Measurements from ENCODE around the gene JAKMIP1. TPM values are rescaled to one million over a fixed set of nuclear protein-coding genes. Genes with fewer than 3 reads are reported as not detected.

Gene JAKMIP1
- total and polyA plus RNA-seq, 4 donors: 0.08 to 0.50 (median 0.22) TPM

DNA sequence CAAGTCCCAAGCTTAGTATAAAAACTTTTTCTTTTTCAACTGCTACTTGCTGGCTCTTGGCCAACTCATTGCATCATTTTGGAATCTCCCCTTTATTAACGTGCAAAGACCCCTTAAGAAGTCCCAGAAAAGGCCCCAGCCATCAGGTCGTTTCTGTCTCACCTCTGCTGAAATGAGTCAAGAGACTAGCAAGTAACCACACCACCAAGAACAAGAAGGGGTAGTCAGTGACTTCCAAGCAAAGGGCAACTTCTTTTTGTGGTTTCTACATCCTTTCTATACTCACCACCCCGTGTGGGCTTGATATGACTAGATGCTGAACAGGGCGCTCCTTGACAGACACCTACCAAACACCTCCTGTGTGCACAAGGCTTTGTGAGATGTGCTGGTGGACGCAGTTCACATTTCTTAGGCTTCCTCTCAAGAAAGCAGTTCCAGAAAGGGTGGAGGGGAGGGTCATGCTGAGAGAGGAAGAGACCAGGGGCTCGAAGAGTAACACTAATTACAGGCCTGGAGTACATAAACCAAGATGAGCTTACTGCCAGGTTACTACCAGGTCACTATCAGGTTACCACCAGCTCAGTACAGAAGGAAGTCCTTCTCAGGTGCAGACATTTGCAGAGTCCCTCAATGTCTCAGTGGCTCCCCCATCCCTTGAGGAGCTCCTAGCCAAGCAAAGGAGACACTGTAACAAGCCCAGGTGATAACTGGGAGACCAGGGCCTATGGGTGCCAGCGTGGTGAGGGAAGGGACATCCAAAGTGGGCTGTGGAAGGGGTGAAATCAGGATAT, 19.3 kb downstream of the JAKMIP1 start:
- ATAC-seq (ENCODE audit: low FRiP score): no peak
- H3K27ac ChIP-seq (ENCODE audit: low read depth in 1 of 2, low read length in 2 of 2): no peak overlapping the region
- H3K36me3 ChIP-seq (ENCODE audit: control insufficient read depth in 1 of 2, insufficient read depth in 2 of 2, low read length in 1 of 2): no peaks in the 10 kb centered on the region
- H3K4me3 ChIP-seq (ENCODE audit: low read length in 2 of 2): no peak overlapping the region
- peaks cover 2% of the 10 kb centered on the region for H3K9me3 ChIP-seq (ENCODE audit: control insufficient read depth, low read length)
- peak in 1 of 2 donors; percentile 22 for DNase-seq
- no peaks in the 10 kb centered on the region for H3K4me1 ChIP-seq (ENCODE audit: control insufficient read depth in 1 of 2, insufficient read depth in 2 of 2, low read length in 2 of 2)
- no peaks in the 10 kb centered on the region for H3K27me3 ChIP-seq (ENCODE audit: control insufficient read depth in 1 of 2, insufficient read depth in 2 of 2, low read length in 1 of 2)
- intact Hi-C loops (cut with DNase I): no loop called here
- 61 to 63% methylated on average over 7 of the region's 7 CpGs for WGBS, 2 donors

DNA sequence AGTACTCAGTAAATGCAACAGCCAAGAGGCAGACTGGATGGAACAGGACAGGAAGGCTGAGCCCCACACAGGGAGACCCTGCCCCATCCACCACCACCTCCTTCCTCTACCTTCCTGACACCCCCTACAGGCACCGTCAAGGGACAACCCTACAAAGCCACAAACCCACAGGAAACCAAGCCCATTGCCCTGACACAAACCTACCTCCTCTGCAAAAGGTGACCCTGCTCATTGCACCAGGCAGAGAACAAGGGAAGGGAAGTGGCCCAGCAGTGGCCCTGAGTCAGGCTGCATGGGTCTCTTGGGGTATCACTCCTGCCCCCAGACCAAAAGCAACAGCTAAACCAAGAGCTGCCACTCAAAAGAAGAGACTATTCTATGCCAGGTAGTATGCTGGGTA, 21.0 kb downstream of the JAKMIP1 start:
- WGBS, 2 donors: 64 to 89% methylated on average over 1 of the region's 1 CpG
- H3K27ac ChIP-seq (ENCODE audit: low read depth in 1 of 2, low read length in 2 of 2): no peak overlapping the region
- no peaks in the 10 kb centered on the region for H3K36me3 ChIP-seq (ENCODE audit: control insufficient read depth in 1 of 2, insufficient read depth in 2 of 2, low read length in 1 of 2)
- no peak overlapping the region for H3K4me3 ChIP-seq (ENCODE audit: low read length in 2 of 2)
- no peaks in the 10 kb centered on the region for H3K27me3 ChIP-seq (ENCODE audit: control insufficient read depth in 1 of 2, insufficient read depth in 2 of 2, low read length in 1 of 2)
- DNase-seq (peak in 1 of 2 donors; percentile 44), ATAC-seq (ENCODE audit: low FRiP score) (no peak)
- intact Hi-C loops (cut with DNase I): no loop called here
- no peaks in the 10 kb centered on the region for H3K9me3 ChIP-seq (ENCODE audit: control insufficient read depth, low read length)
- no peaks in the 10 kb centered on the region for H3K4me1 ChIP-seq (ENCODE audit: control insufficient read depth in 1 of 2, insufficient read depth in 2 of 2, low read length in 2 of 2)

DNA sequence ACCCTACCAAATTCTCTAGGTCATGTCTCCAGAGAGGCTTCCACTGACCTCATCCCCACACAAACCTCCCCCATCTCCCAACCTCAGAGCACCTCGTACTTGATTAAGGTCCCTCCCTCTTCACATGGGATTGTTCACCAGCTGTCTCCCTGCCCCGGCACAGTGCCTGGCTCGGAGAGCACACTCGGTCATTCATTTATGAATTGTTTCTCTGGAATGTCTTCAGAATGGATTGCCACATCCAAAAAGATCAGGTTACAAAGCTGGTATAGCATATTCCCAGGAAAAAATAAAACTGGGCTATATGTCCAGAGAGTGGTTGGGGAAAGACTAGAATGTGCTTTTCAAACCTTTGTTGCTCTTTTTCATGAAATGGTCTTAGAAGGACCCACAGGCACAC, 21.6 kb downstream of the JAKMIP1 start:
- H3K27ac ChIP-seq (ENCODE audit: low read depth in 1 of 2, low read length in 2 of 2): no peak overlapping the region
- no peaks in the 10 kb centered on the region for H3K36me3 ChIP-seq (ENCODE audit: control insufficient read depth in 1 of 2, insufficient read depth in 2 of 2, low read length in 1 of 2)
- no peaks in the 10 kb centered on the region for H3K27me3 ChIP-seq (ENCODE audit: control insufficient read depth in 1 of 2, insufficient read depth in 2 of 2, low read length in 1 of 2)
- WGBS, 2 donors: 43 to 47% methylated on average over 4 of the region's 4 CpGs
- DNase-seq (peak in 1 of 2 donors; percentile 8), ATAC-seq (ENCODE audit: low FRiP score) (no peak)
- no peak overlapping the region for H3K4me3 ChIP-seq (ENCODE audit: low read length in 2 of 2)
- no peaks in the 10 kb centered on the region for H3K9me3 ChIP-seq (ENCODE audit: control insufficient read depth, low read length)
- intact Hi-C loops (cut with DNase I): no loop called here
- H3K4me1 ChIP-seq (ENCODE audit: control insufficient read depth in 1 of 2, insufficient read depth in 2 of 2, low read length in 2 of 2): no peaks in the 10 kb centered on the region

DNA sequence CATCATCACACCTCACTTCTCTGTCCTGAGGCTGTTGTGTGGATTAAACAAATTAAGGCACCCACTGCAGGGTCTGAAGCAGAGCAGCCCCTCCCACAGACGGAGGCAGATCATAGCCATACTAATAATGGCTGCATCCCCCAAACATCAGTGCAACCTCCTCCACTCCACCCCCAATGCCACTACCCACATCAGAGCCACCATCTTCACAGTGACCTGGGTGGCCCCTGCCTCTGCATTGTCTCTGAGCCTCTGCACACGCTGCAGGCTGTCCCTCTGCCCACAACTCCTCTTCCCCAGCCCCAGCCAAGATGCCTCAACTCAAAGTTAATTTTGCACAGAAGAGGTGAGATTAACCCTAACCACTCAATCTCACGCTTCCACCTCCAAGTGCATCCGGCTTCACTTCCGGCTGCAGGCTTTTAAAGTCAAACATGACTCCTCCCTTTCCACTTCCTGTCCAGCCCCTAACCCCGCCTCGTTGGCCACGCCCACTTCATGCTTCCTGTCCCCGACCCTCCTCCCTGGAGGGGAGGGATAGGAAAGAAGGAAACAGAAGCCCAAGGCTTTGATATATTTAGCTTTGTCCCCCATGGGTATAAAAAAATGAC, 22.7 kb downstream of the JAKMIP1 start:
- no peaks in the 10 kb centered on the region for H3K36me3 ChIP-seq (ENCODE audit: control insufficient read depth in 1 of 2, insufficient read depth in 2 of 2, low read length in 1 of 2)
- no peak for ATAC-seq (ENCODE audit: low FRiP score)
- no peak overlapping the region for H3K4me3 ChIP-seq (ENCODE audit: low read length in 2 of 2)
- DNase-seq: peak in 1 of 2 donors; percentile 67
- WGBS, 2 donors: 42 to 45% methylated on average over 9 of the region's 9 CpGs
- H3K4me1 ChIP-seq (ENCODE audit: control insufficient read depth in 1 of 2, insufficient read depth in 2 of 2, low read length in 2 of 2): no peaks in the 10 kb centered on the region
- no peaks in the 10 kb centered on the region for H3K27me3 ChIP-seq (ENCODE audit: control insufficient read depth in 1 of 2, insufficient read depth in 2 of 2, low read length in 1 of 2)
- no peaks in the 10 kb centered on the region for H3K9me3 ChIP-seq (ENCODE audit: control insufficient read depth, low read length)
- intact Hi-C loops (cut with DNase I): no loop called here
- H3K27ac ChIP-seq (ENCODE audit: low read depth in 1 of 2, low read length in 2 of 2): no peak overlapping the region

DNA sequence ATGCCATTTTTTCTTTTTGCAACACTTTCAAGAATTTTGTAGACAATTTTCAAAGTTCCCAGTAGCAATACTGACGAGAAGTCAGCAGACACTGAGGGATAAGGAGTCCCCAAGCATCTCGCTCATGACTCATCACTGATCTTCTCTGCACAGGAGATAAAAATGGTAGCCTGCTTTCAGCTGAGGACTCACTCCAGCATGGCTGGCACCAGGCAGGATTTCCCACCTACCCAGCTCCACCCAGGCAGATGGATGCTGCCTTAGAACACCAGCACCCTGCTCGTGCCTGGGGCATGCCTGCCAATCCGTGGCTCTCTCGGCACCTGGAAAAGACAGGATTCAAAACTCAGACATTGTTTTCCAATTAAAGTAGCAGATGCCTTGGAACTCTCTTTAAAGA, 24.9 kb downstream of the JAKMIP1 start:
- WGBS, 2 donors: 85% methylated on average over 5 of the region's 5 CpGs
- Histone ChIP-seq H3K4me3 (ENCODE audit: low read length in 2 of 2) (no peak overlapping the region), H3K9me3 (ENCODE audit: control insufficient read depth, low read length) (no peaks in the 10 kb centered on the region), H3K4me1 (ENCODE audit: control insufficient read depth in 1 of 2, insufficient read depth in 2 of 2, low read length in 2 of 2) (no peaks in the 10 kb centered on the region), H3K27me3 (ENCODE audit: control insufficient read depth in 1 of 2, insufficient read depth in 2 of 2, low read length in 1 of 2) (no peaks in the 10 kb centered on the region), H3K36me3 (ENCODE audit: control insufficient read depth in 1 of 2, insufficient read depth in 2 of 2, low read length in 1 of 2) (no peaks in the 10 kb centered on the region), H3K27ac (ENCODE audit: low read depth in 1 of 2, low read length in 2 of 2) (no peak overlapping the region)
- intact Hi-C loops (cut with DNase I): no loop called here
- no peak for ATAC-seq (ENCODE audit: low FRiP score)
- peak in 1 of 2 donors; percentile 34 for DNase-seq

DNA sequence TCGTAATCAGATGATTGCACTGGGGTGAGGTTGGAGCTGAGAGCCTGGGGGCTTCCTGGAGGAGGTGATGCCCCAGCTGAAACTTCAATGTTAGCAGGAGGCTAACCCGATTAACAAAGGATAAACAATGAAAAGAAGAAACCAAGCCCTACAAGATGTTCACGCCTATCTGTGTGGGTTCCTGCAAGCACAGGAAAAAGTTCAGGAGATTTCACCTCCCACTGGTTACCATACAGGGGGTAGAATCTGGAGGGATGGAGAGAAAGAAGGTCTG, 27.5 kb downstream of the JAKMIP1 start:
- H3K27ac ChIP-seq (ENCODE audit: low read depth in 1 of 2, low read length in 2 of 2): no peak overlapping the region
- 62 to 70% methylated on average over 3 of the region's 3 CpGs for WGBS, 2 donors

DNA sequence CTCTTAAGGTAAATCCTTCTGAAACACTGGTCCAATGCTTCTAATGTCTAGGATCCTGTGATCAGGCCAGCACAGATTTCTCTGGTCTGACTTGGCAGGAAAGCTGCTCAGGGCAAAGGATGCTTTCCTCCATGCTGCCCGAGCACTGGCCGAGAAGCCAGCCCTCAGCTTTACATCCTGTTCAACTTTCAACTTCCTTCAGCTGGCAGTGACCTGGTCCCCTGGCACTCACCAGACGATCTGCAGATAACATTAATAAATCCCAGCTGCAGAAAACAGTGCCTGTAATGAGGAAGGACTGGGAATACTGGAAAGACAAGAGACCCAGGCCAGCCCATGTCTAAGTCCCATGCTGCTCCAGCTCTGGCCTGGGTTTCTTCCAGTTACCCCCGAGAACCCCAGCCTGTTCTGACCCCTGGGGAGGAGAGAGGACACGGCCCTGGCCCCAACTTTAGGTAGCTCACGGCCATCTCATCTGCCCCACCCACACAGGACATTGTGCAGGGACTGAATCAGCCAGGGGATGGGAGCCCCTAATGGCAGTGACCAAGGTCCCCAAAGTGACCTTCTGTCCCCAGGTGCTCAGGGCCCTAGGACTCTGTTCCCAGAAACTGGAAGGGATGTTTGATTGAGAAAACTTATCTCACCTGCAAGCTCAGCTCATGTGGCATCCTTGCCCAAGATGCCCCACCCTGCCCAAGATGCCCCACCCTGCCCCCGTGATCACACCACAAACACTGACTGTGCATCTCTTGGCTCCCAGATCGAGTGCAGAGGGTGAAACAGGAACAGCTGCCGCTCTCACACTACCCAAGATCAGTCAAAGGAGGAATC, 28.0 kb downstream of the JAKMIP1 start:
- ATAC-seq (ENCODE audit: low FRiP score): no peak
- Histone ChIP-seq H3K4me1 (ENCODE audit: control insufficient read depth in 1 of 2, insufficient read depth in 2 of 2, low read length in 2 of 2) (no peaks in the 10 kb centered on the region), H3K27ac (ENCODE audit: low read depth in 1 of 2, low read length in 2 of 2) (no peak overlapping the region), H3K9me3 (ENCODE audit: control insufficient read depth, low read length) (no peaks in the 10 kb centered on the region), H3K27me3 (ENCODE audit: control insufficient read depth in 1 of 2, insufficient read depth in 2 of 2, low read length in 1 of 2) (no peaks in the 10 kb centered on the region), H3K4me3 (ENCODE audit: low read length in 2 of 2) (no peak overlapping the region), H3K36me3 (ENCODE audit: control insufficient read depth in 1 of 2, insufficient read depth in 2 of 2, low read length in 1 of 2) (no peaks in the 10 kb centered on the region)
- DNase-seq: peak in 1 of 2 donors; percentile 51
- intact Hi-C loops (cut with DNase I): no loop called here
- WGBS, 2 donors: 47 to 49% methylated on average over 9 of the region's 9 CpGs

More for the DNA sequence above, 27.5 kb downstream of the JAKMIP1 start:
- ATAC-seq (ENCODE audit: low FRiP score): no peak
- Histone ChIP-seq H3K36me3 (ENCODE audit: control insufficient read depth in 1 of 2, insufficient read depth in 2 of 2, low read length in 1 of 2) (no peaks in the 10 kb centered on the region), H3K27me3 (ENCODE audit: control insufficient read depth in 1 of 2, insufficient read depth in 2 of 2, low read length in 1 of 2) (no peaks in the 10 kb centered on the region), H3K4me3 (ENCODE audit: low read length in 2 of 2) (no peak overlapping the region), H3K9me3 (ENCODE audit: control insufficient read depth, low read length) (no peaks in the 10 kb centered on the region), H3K4me1 (ENCODE audit: control insufficient read depth in 1 of 2, insufficient read depth in 2 of 2, low read length in 2 of 2) (no peaks in the 10 kb centered on the region)
- no peak for DNase-seq
- intact Hi-C loops (cut with DNase I): no loop called here

DNA sequence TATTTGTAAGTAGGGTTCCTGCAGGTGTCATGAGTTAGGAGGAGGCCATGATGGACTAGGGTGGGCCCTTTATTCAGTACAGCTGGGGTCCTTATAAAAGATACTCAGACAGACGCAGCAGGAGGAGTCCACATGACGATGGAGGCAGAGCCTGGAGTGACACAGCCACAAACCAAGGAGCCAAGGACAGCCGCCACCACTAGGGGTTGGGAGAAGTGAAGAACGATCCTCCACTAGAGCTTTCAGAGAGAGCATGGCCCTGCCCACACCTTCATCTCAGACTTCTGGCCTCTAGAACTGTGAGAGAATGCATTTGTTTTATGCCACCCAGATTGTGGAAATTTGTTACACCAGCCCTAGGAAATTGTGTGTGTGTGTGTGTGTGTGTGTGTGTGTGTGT, 31.1 kb downstream of the JAKMIP1 start:
- ATAC-seq (ENCODE audit: low FRiP score) (no peak), DNase-seq (peak in 1 of 2 donors; percentile 9)
- intact Hi-C loops (cut with DNase I): no loop called here
- WGBS, 2 donors: 78 to 83% methylated on average over 4 of the region's 4 CpGs
- no peaks in the 10 kb centered on the region for H3K9me3 ChIP-seq (ENCODE audit: control insufficient read depth, low read length)
- H3K36me3 ChIP-seq (ENCODE audit: control insufficient read depth in 1 of 2, insufficient read depth in 2 of 2, low read length in 1 of 2): no peaks in the 10 kb centered on the region
- no peak overlapping the region for H3K4me3 ChIP-seq (ENCODE audit: low read length in 2 of 2)
- no peaks in the 10 kb centered on the region for H3K4me1 ChIP-seq (ENCODE audit: control insufficient read depth in 1 of 2, insufficient read depth in 2 of 2, low read length in 2 of 2)
- no peaks in the 10 kb centered on the region for H3K27me3 ChIP-seq (ENCODE audit: control insufficient read depth in 1 of 2, insufficient read depth in 2 of 2, low read length in 1 of 2)
- no peak overlapping the region for H3K27ac ChIP-seq (ENCODE audit: low read depth in 1 of 2, low read length in 2 of 2)

All from aorta (tissue), 5 donors.